ENCODE results near the gene SAMD13. TPM values are rescaled to one million over a fixed set of nuclear protein-coding genes. Genes with fewer than 3 reads are reported as not detected.

SAMD13 gene
- total and polyA plus RNA-seq, 2 of the 8 experiments (the other 6 are each of a cell fraction or from before 2014, with no cell fraction given) = 0.86 to 2.3 TPM

- H3K27me3 ChIP-seq (replicated peaks in 1 of 4; ENCODE audit: control insufficient read depth in 3 of 4, extremely low read depth in 1 of 4, insufficient read depth in 3 of 4, low read length in 3 of 4) = no peaks in the 10 kb centered on the region
- TF ChIP-seq RNF2 (IDR thresholded peaks at IDR 0.05; ENCODE audit: borderline replicate concordance, low read depth, low read length, missing control alignments, poor library complexity, severe bottlenecking) = no peak
- H4K91ac ChIP-seq (replicated peaks; ENCODE audit: insufficient read length, low read length) = no peak overlapping the region
- H2AK5ac ChIP-seq (ENCODE audit: low read depth, low read length) = no peak overlapping the region
- no peak overlapping the region for H3K27ac ChIP-seq (ENCODE audit: low read depth, low read length)
- no peak overlapping the region for H2AFZ ChIP-seq (ENCODE audit: low read length)
- no peak overlapping the region for H3K4me3 ChIP-seq (ENCODE audit: extremely low read depth in 1 of 4, insufficient read depth in 2 of 4, low read depth in 3 of 4, low read length in 4 of 4)
- H3K4me1 ChIP-seq (replicated peaks in 1 of 4; ENCODE audit: control insufficient read depth in 3 of 4, insufficient read depth in 4 of 4, low read length in 3 of 4) = peaks cover 3 to 8% (median 4%) of the 10 kb centered on the region in 4 experiments; a peak in 5 of 7 replicates
- no peak overlapping the region for H3K18ac ChIP-seq (ENCODE audit: extremely low read depth, low read length)
- H3K79me1 ChIP-seq (ENCODE audit: low read depth, low read length) = no peaks in the 10 kb centered on the region
- WGBS, 2 experiments (ENCODE audit: extremely low coverage in 1 of 2, insufficient coverage in 1 of 2, insufficient read length in 1 of 2, insufficient replicate concordance in 2 of 2, low coverage in 1 of 2, low lambda C conversion rate in 2 of 2, missing lambda C conversion rate in 1 of 2) = 84% methylated on average over 4 of the region's 4 CpGs; no CpG with 5 or more reads in 1 of the 2 experiments
- ChIA-PET POLR2A (ENCODE audit: partially characterized antibody) (no interaction called here), CTCF (ENCODE audit: partially characterized antibody) (no interaction called here)
- no peak overlapping the region for H4K5ac ChIP-seq (ENCODE audit: insufficient read length, low read depth, low read length)
- H3K23me2 ChIP-seq (ENCODE audit: low read depth, low read length) = no peaks in the 10 kb centered on the region
- no peak overlapping the region for H2BK15ac ChIP-seq (ENCODE audit: low read length)
- no peaks in the 10 kb centered on the region for H3K36me3 ChIP-seq (ENCODE audit: control insufficient read depth in 2 of 4, insufficient read depth in 4 of 4, low read length in 3 of 4)
- no peak overlapping the region for H3K14ac ChIP-seq (ENCODE audit: insufficient read length)
- DNase-seq (ENCODE audit: low read depth in 1 of 2, low spot score in 2 of 2) (no peak), FAIRE-seq (no peak)
- no peak overlapping the region for H3K9ac ChIP-seq (replicated peaks in 1 of 4; ENCODE audit: extremely low read depth in 1 of 4, low read depth in 3 of 4, low read length in 3 of 4)
- H4K20me1 ChIP-seq (replicated peaks in 1 of 2; ENCODE audit: control insufficient read depth in 1 of 2, insufficient read depth in 2 of 2, low read length in 2 of 2) = no peaks in the 10 kb centered on the region
- no peak overlapping the region for H3K4me2 ChIP-seq (ENCODE audit: insufficient read depth in 1 of 2, low read depth in 2 of 2, low read length in 2 of 2)
- no peak overlapping the region for H3K23ac ChIP-seq (ENCODE audit: insufficient read length)
- no peak overlapping the region for H3K4ac ChIP-seq (replicated peaks; ENCODE audit: insufficient read length, low read depth, low read length)
- H3K79me2 ChIP-seq (ENCODE audit: control insufficient read depth in 1 of 2, insufficient read depth in 2 of 2, low read length in 2 of 2) = no peaks in the 10 kb centered on the region
- H2BK5ac ChIP-seq (ENCODE audit: low read depth, low read length) = no peak overlapping the region
- no peaks in the 10 kb centered on the region for H3K9me3 ChIP-seq (ENCODE audit: insufficient read depth in 2 of 2, low read depth in 1 of 2, low read length in 1 of 2)
- no peak overlapping the region for H3K56ac ChIP-seq (replicated peaks; ENCODE audit: insufficient read length, low read depth, low read length)
- no peak overlapping the region for H2BK20ac ChIP-seq (ENCODE audit: low read length)
- no peak overlapping the region for H2BK12ac ChIP-seq (ENCODE audit: low read depth, low read length)
- H4K8ac ChIP-seq (ENCODE audit: extremely low read depth, insufficient read depth, low read length) = no peak overlapping the region
- H2BK120ac ChIP-seq (replicated peaks; ENCODE audit: low read depth, low read length) = no peak overlapping the region
These were observed 47.6 kb upstream of the SAMD13 start for GRCh38 chr1:84253891-84254290.
